Measurements from ENCODE around the gene ARL15. TPM values are rescaled to one million over a fixed set of nuclear protein-coding genes. Genes with fewer than 3 reads are reported as not detected.

ARL15 gene
- total and polyA plus RNA-seq, 2 of the 8 experiments (the other 6 are each of a cell fraction or from before 2014, with no cell fraction given): 9.9 to 21.2 TPM

- TF ChIP-seq CTCF (IDR thresholded peaks at IDR 0.05; ENCODE audit: control extremely low read depth in 1 of 3, insufficient read depth in 1 of 3, low read depth in 1 of 3, low read length in 3 of 3) (no peak), PHF8 (conservative IDR thresholded peaks at IDR 0.05; ENCODE audit: low read depth, low read length) (no peak), HDAC2 (IDR thresholded peaks at IDR 0.05; ENCODE audit: borderline replicate concordance in 1 of 2, low read depth in 2 of 2, low read length in 2 of 2) (no peak), TCF12 (IDR thresholded peaks at IDR 0.05; ENCODE audit: low read depth, low read length) (no peak), NANOG (IDR thresholded peaks at IDR 0.05; ENCODE audit: insufficient read depth, low read depth, low read length, poor library complexity, severe bottlenecking) (no peak), ASH2L (IDR thresholded peaks at IDR 0.05; ENCODE audit: low read length) (no peak), CHD2 (IDR thresholded peaks at IDR 0.05; ENCODE audit: low read length) (no peak), NRF1 (IDR thresholded peaks at IDR 0.05; ENCODE audit: low read depth, low read length) (no peak), ATF2 (IDR thresholded peaks at IDR 0.05; ENCODE audit: low read length) (no peak), GTF2F1 (IDR thresholded peaks at IDR 0.05; ENCODE audit: borderline replicate concordance, low read depth, low read length) (no peak), HDAC6 (IDR thresholded peaks at IDR 0.05; ENCODE audit: low read depth, low read length) (no peak)
Observed at GRCh38 chr5:54278979-54279717, 31.2 kb downstream of the ARL15 start (continued).

Data from H1 (cell line).